ENCODE data around the gene TTC24. TPM values are rescaled to one million over a fixed set of nuclear protein-coding genes. Genes with fewer than 3 reads are reported as not detected.

Gene TTC24
- total RNA-seq, 1 donor = not detected

GRCh38 chr1:156582388-156583017 is 3.0 kb downstream of the TTC24 start:
- no peaks in the 10 kb centered on the region for H3K79me2 ChIP-seq (ENCODE audit: insufficient read depth, low read length)
- H3K27ac ChIP-seq (ENCODE audit: low read depth, low read length) = no peak overlapping the region
- no peaks in the 10 kb centered on the region for H3K4me1 ChIP-seq (ENCODE audit: insufficient read depth, low read length)
- no peaks in the 10 kb centered on the region for H3K36me3 ChIP-seq (ENCODE audit: insufficient read depth, low read length)
- H4K20me1 ChIP-seq (ENCODE audit: insufficient read depth, low read length) = no peaks in the 10 kb centered on the region
- H3K27me3 ChIP-seq (ENCODE audit: insufficient read depth, low read length) = peaks cover 3% of the 10 kb centered on the region
- no peak overlapping the region for H3K4me3 ChIP-seq (ENCODE audit: insufficient read depth, low read length)
- no peak for DNase-seq (ENCODE audit: insufficient read length, low spot score, missing footprints)
- no peak overlapping the region for H3K4me2 ChIP-seq (ENCODE audit: insufficient read depth, low read length)
- H2AFZ ChIP-seq (ENCODE audit: low read length) = peak overlapping the region; percentile 76
- no peak for TF ChIP-seq CTCF (IDR thresholded peaks at IDR 0.05; ENCODE audit: extremely low read depth, low read depth, low read length)
- no peaks in the 10 kb centered on the region for H3K9me3 ChIP-seq (ENCODE audit: low read depth, low read length)

- Histone ChIP-seq H3K36me3 (ENCODE audit: insufficient read depth, low read length) (no peaks in the 10 kb centered on the region), H3K27me3 (ENCODE audit: insufficient read depth, low read length) (peaks cover 3% of the 10 kb centered on the region), H3K4me3 (ENCODE audit: insufficient read depth, low read length) (no peak overlapping the region), H3K4me2 (ENCODE audit: insufficient read depth, low read length) (no peak overlapping the region), H4K20me1 (ENCODE audit: insufficient read depth, low read length) (no peaks in the 10 kb centered on the region), H3K9me3 (ENCODE audit: low read depth, low read length) (no peaks in the 10 kb centered on the region), H3K4me1 (ENCODE audit: insufficient read depth, low read length) (no peaks in the 10 kb centered on the region), H2AFZ (ENCODE audit: low read length) (peak overlapping the region; percentile 83), H3K27ac (ENCODE audit: low read depth, low read length) (no peak overlapping the region), H3K79me2 (ENCODE audit: insufficient read depth, low read length) (no peaks in the 10 kb centered on the region)
- DNase-seq (ENCODE audit: insufficient read length, low spot score, missing footprints) = peak; percentile 97
- TF ChIP-seq CTCF (IDR thresholded peaks at IDR 0.05; ENCODE audit: extremely low read depth, low read depth, low read length) = peak; percentile 92
Measured at GRCh38 chr1:156583821-156584622, 4.5 kb downstream of the TTC24 start.

- no peaks in the 10 kb centered on the region for H4K20me1 ChIP-seq (ENCODE audit: insufficient read depth, low read length)
- no peaks in the 10 kb centered on the region for H3K4me1 ChIP-seq (ENCODE audit: insufficient read depth, low read length)
- H3K27ac ChIP-seq (ENCODE audit: low read depth, low read length) = no peak overlapping the region
- peaks cover 3% of the 10 kb centered on the region for H3K27me3 ChIP-seq (ENCODE audit: insufficient read depth, low read length)
- no peaks in the 10 kb centered on the region for H3K9me3 ChIP-seq (ENCODE audit: low read depth, low read length)
- DNase-seq (ENCODE audit: insufficient read length, low spot score, missing footprints) = peak; percentile 76
- no peaks in the 10 kb centered on the region for H3K36me3 ChIP-seq (ENCODE audit: insufficient read depth, low read length)
- no peak overlapping the region for H3K4me2 ChIP-seq (ENCODE audit: insufficient read depth, low read length)
- H2AFZ ChIP-seq (ENCODE audit: low read length) = no peak overlapping the region
- TF ChIP-seq CTCF (IDR thresholded peaks at IDR 0.05; ENCODE audit: extremely low read depth, low read depth, low read length) = peak; percentile 6
- no peak overlapping the region for H3K4me3 ChIP-seq (ENCODE audit: insufficient read depth, low read length)
- H3K79me2 ChIP-seq (ENCODE audit: insufficient read depth, low read length) = no peaks in the 10 kb centered on the region
Measured at GRCh38 chr1:156584813-156585212, 5.3 kb downstream of the TTC24 start.

GRCh38 chr1:156586323-156586722 is 6.8 kb downstream of the TTC24 start:
- Histone ChIP-seq H3K4me1 (ENCODE audit: insufficient read depth, low read length) (peaks cover 5% of the 10 kb centered on the region), H4K20me1 (ENCODE audit: insufficient read depth, low read length) (no peaks in the 10 kb centered on the region), H3K9me3 (ENCODE audit: low read depth, low read length) (no peaks in the 10 kb centered on the region), H3K27me3 (ENCODE audit: insufficient read depth, low read length) (peaks cover 3% of the 10 kb centered on the region), H3K36me3 (ENCODE audit: insufficient read depth, low read length) (no peaks in the 10 kb centered on the region), H3K4me3 (ENCODE audit: insufficient read depth, low read length) (no peak overlapping the region), H3K4me2 (ENCODE audit: insufficient read depth, low read length) (no peak overlapping the region), H2AFZ (ENCODE audit: low read length) (no peak overlapping the region), H3K27ac (ENCODE audit: low read depth, low read length) (no peak overlapping the region), H3K79me2 (ENCODE audit: insufficient read depth, low read length) (no peaks in the 10 kb centered on the region)
- no peak for DNase-seq (ENCODE audit: insufficient read length, low spot score, missing footprints)
- no peak for TF ChIP-seq CTCF (IDR thresholded peaks at IDR 0.05; ENCODE audit: extremely low read depth, low read depth, low read length)

Data from osteoblast (primary cell).